GM19099 (cell line): ENCODE data around the gene WIPF3.

ENCODE experiments used
- POLR2A ChIP-seq: IDR thresholded peaks from 3 replicates; pipeline ENCODE4 v1.6.1; 2011; ENCODE audit warnings: low read depth; ENCODE audit not compliant: insufficient read length; ENCODE audit errors: extremely low read depth

Gene WIPF3

DNA sequence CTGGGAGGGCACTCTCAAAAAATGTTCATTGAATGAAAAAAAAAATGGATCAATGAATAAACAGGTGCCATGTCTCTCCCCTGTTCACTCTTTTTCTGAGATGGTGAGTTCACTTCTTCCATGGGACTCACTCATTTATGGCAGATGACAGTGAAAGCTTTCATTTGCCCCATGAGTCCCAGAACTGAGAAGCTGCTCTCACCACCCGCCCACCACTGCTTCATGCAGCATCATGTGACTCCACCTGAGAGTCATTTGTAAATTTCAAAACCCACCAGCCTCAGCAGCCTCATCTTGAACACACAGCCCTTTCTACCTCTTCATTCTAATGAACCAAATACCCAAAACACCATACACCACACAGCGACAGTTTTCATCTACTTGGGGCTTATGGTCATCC is 118.4 kb downstream of the WIPF3 start:
- TF ChIP-seq POLR2A, result no peak

DNA sequence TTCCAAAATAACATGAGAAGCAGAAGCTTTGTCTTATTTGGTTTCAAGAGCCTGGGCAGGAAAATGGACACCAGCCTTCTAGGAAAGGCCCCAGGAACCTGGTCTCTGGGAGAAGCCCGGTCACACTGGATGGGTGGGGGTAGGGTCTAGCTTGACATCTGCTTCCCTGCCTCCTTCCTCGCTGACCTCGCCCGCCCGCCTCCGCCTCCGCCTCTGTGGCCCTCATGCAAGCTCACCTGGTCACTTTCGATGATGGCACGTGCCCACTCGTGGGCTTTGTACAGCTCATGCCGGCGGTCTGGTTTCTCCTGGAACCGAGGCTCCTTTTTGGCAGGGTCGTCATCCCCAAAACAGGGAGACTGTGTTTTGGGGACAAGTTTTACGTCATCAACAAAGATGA is 119.9 kb downstream of the WIPF3 start:
- TF ChIP-seq POLR2A, result no peak

DNA sequence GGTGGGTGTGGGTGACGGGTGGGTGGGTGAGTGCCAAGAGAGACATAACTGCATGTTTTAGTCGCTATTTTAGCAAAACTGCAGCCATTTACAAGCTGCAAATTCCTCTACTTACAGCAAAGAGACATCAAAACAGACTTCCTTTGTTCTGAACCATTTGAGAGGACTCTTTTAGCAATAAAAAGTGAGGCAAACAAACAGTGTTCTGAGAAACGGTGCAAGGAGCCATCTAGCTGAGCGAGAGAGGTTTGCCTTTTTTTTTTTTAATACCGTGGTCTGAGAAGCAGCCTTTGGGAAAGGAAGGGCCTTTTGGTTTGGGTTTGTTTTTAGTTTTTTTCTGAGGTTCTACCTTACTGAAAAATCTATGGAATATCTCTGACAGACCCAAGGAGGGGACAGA is 120.4 kb downstream of the WIPF3 start:
- TF ChIP-seq POLR2A, result no peak

DNA sequence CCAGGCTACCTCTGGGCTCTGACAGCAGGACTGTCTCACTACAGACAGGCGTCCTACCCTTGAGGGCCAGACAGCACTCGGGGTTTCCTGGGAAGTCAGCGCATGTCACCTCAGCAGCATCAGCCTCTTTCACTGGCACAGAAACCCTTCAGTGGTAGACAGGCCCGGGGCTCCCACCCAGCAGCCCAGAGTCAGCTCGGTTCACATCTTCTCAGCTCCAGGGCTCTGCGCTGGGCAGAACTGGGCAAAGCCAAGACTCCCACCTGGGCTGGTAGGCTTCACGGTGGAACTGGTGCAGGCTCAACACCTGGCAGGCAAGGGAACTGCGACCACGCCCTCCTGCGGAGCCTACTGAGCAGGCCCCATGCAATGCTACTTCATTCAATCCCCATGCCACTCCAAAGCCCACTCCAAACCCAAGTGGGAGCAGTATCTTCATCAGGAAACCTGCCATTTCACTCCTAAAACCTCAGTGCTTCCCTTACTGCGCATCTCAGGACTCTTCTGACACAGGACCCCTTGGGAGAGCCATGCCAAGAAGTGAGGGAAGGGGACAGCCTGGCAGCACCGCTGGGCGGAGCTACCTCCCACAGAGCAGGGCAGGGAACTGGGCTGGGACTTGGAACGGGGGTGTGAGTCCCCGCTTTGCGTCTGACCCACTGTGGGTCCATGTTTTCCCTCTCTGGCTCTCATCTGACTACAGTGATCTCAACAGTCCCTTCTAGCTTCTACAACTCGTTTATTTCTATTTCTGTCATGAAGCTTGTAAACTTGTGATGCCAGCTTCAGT is 122.9 kb downstream of the WIPF3 start:
- no peak for TF ChIP-seq POLR2A

DNA sequence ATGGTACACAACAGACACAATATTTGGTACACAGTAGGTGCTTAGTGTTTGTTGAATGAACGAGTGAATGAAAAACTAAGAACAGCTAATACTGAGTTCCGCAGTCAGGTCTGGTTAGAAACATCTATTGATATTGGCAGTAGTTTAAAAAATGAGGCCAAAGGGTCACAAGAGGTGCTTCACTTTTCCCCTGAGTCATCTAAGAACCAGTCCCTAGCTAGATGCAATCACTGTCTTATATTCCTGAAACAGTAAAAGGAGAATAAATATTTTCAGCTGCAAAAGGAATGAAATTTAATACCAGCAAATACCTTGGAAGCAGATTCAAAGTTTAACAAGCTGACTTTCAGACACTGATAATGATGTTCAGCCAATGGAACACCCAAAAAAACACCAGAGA is 128.8 kb downstream of the WIPF3 start:
- TF ChIP-seq POLR2A, result no peak

DNA sequence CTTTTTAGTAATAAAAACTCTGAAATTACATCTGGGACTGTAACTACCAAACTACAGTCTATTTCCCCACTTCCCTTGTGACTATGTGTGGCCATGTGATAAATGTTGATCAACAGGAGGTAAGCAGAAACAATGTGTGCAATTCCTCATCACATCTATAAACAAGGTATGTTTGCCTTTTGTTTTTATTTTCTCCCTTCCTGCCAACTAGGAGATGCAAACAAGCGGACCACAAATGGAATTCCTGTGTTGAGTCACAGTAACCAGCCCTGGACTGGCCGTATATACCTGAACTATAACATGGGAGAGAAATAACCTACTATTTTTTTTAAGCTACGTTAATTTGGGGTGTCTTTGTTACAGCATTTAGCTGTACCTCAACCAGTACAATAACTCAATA is 130.8 kb downstream of the WIPF3 start:
- TF ChIP-seq POLR2A, result no peak

DNA sequence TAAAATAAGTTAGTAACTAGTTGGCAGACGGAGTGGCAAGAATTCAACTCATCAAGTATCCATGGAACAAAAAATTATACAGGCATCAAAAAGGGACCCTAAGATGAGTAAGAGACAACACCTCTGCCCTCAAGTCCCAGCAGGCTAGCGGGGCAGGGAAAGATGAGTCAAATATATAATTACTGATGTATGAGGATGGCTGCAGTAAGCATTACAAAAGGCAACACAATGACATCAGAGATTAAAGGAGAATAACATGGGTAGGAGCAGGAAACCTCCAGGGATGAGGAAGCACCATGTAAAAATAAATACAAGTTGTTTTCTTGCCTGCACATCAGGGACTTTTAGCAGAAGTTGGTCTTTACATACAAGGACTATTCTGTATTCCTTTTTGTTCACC is 133.9 kb downstream of the WIPF3 start:
- TF ChIP-seq POLR2A, result no peak

DNA sequence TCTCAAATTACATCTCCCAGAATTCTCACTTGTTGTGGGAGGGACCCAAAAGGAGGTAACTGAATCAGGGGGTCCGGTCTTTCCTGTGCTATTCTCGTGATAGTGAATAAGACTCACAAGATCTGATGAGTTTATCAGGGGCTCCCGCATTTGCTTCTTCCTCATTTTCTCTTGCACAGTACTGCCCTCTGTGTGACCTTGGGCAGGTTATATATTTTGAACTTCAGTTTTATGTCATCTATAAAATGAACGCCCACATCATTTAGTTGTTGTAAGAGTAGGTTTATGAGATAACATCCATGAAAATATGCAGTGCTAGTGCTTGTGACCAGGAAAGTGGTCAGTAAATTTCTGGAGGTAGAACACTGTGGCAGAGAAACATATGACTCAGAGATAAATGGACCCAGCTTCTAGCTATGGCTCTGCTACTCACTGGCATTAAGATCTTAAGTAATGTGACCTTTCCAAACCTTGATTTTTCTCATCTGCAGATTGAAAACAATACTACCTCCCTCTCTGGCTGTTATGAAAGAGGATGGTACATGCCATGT is 139.0 kb downstream of the WIPF3 start:
- no peak for TF ChIP-seq POLR2A

DNA sequence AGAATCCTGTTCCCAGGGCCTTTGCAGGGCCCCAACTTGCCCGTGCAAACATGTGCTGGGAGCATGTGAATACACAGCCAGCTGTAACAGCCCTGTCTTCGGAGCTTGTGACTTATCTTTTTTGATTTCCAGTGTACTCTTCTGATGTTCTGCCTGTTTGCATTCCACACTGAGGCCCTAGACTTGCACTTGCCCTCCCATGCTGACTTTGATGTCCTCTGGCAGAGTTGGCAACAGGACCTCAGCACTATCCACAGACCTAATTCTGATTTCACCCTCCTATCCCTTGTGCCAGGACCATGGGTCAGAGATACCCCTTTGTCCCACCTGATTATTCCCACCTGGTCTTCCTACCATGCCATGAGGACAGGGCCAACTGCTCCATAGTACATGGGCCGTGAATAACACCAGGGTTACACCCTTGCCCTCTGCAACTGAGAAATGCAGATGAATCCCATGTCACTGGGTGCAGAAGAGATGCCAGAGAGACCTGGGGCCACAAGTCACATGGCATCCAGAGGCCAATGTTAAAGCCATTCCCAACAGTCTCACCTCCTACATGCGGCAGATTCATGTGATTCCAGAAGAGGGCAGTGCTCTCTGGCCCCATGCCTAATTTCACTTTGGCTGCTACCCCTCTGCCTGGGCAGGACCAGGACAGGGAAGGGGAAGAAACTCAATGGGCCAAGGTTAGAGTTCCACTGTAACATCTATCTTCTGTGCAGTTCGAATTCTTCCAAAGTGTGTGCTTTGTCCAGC is 140.3 kb downstream of the WIPF3 start:
- no peak for TF ChIP-seq POLR2A

DNA sequence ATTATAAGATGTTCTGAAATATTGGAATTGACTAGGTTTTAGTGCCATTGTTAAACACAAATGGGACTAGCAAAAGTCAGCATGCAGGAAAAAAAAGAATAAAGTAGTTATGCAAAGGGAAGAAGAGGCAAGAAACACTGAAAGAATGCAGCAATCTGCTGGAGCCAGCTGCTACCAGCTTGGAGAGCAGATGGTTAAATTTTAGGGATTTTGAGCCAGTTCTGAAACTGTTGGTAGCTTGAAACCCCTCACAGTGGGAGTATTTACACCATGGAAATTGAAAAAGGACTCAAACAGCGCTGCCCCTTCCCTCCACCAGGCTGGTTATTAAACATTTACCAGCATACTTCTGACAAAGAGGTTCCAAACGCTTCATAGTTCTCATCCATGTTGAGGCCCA is 142.3 kb downstream of the WIPF3 start:
- TF ChIP-seq POLR2A, result no peak

DNA sequence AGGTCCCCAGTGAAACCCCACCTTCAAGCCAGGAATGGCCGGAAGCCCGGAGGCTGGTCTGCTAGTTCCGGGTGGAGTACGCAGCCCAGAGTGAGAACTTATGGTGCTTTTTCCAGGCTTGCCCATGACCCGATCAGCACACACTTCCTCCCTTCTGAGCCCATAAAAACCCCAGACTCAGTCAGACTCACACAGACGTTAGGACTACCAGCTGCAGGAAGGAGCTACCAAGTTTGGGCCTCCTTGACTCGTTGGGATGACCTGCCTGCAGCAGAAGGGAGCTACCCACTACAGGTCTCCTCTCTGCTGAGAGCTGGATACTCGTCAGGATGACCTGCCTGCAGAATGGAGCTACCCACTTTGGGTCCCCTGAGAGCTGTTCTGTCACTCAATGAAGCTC is 144.2 kb downstream of the WIPF3 start:
- no peak for TF ChIP-seq POLR2A

DNA sequence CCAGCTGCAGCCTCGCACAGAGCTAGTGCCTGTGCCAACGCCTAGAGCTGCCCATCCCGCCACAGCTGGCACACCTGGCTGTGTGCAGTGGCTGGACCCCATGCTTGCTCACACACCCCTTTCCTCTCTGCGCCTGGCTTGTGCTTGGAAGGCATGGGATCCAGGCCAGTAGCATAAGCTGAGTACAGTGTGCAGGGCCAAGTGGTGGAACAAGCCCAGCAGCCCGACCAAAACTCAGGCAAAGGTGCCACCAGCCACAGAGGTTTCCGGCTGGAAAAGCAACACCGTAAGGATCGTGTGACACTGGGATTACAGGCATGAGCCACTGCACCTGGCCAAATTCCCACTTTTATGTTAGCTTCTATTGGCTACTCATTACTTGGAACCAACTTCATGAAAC is 144.9 kb downstream of the WIPF3 start:
- TF ChIP-seq POLR2A, result no peak

DNA sequence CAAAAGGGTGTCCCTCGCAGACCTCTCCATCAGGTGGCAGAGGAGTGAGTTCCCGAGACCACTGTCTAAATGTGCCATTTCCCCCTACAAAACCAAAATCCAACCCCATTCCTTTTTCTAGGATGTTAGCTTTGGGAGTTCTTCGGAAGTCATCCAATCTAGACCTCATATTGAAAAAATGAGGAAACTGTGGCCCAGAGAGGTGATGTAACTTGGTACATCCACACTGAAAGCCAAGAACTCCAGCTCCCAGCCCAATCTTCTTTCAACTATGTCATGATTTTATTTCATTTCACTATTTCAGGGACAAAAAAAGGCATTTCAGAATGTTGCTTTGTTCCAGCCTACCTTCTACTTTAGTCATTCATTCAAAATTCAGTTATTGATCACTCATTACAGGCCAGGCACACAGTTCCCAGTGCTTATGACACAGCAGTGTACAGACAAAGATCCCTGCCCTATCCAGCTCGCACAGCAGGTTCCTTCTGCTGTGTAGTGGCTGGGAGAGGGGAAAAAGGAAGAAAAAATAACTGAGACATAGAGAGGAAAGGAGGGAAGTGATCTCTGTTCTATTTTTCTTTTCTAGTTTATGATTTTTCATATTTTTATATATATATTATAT is 147.5 kb downstream of the WIPF3 start:
- no peak for TF ChIP-seq POLR2A

DNA sequence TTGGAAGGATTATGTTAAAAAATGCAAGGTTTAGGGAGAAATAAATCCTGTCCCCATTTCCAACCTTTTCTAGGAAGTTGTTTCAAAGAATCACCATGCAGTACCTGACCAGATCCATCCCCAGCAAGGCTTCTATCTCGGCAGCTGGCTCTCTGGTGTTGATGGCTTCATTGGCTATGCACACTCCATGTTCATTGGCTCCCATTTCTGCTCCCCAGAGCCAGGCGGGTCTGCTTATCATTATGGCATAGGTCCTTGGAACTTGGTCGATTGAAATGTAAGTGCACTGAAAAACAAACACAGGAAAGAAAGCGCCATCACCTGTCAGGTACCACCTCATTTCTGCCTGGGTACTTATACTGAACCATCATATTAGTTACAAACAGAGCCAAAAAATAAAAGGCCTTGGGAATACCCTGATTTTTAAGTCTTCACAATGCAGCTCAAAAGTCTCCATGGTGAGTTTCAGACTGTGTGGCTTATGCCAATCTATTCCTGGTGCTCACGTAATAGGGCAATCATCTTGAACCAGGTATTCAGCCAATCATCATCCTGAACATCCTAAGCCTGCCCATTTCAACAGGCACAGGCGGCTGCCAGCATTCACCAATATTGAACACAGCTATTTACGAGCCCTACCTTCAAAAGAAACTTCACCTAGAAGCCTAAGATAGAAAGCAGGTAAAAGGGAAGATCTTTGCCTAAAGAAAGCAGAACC is 148.9 kb downstream of the WIPF3 start:
- TF ChIP-seq POLR2A, result no peak

DNA sequence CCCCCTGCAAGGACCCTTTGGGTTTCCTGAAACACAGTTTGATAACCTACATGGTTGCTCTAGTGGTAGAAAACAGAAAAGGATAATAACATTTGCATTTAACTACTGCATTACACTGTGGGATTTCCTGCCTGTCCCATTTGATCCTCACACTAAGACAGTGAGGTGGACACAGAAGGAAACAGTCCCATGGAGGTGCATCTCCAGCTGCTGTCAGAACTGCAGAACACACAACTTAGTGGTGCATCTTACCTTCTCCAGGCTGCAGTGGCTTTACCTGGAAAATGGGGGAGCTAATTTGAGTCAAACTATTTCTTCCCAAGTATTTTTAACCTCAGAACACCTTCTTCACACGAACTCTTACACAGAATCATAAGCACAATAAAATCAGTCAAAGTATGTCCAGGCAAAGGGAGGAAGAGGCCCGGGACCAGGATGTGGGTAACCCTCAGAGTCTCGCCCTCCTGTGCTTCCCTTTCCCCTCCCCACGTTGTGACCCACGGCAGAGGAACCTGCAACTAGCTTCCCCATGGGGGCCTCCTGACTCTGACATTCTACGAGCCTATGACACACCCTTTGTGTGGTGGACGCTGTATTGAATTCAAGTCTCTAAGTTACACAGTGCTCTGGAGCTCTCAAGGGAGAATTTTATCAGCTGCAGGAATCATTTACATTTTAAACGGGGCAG is 149.6 kb downstream of the WIPF3 start:
- no peak for TF ChIP-seq POLR2A

DNA sequence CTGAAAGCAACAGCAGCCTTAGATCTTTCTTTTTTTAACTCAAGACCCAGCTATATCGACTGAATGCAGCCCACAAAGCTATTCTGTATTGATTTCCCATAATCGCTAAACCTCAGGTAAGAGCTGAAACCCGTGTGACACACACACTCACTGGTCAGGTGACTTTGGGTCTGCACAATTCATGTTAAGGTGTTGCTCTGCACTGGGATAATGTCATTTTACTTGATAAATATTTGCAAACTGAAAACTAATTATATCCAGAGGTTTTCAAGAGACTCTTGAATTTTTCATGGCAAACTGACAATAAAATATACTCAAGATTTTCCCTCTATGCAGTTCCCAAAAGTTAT is 150.2 kb downstream of the WIPF3 start:
- TF ChIP-seq POLR2A, result no peak
